CD4-positive, alpha-beta memory T cell (primary cell): ENCODE data around the gene DNM3. TPM values are rescaled to one million over a fixed set of nuclear protein-coding genes. Genes with fewer than 3 reads are reported as not detected.
A peak's percentile ranks its signal among the peaks of the same experiment; 100 is the strongest.

Source experiments
- CTCF ChIA-PET: fragments of 350-600 bp; sonication (Branson Sonifier 250); formaldehyde crosslinking; loops from one replicate; lab custom pipeline; 2021; ENCODE audit warnings: inconsistent platforms; ENCODE audit not compliant: partially characterized antibody; lab: Charles Lee
- POLR2A ChIA-PET: fragments of 350-600 bp; sonication (Branson Sonifier 250); formaldehyde crosslinking; loops from one replicate; lab custom pipeline; 2021; ENCODE audit not compliant: partially characterized antibody; lab: Charles Lee
- DNase-seq, 5 donors: peaks; one replicate each; pipeline versions ENCODE4 v3.0.0 to v3.0.0-alpha.2; 2020 to 2022; ENCODE audit warnings: mixed read lengths in 1 of 5
- H3K27ac ChIP-seq: one replicate; pipeline ENCODE4 v1.7.0; 2013; ENCODE audit warnings: low read depth, low read length
- H3K27me3 ChIP-seq: 2 replicates; pipeline ENCODE4 v1.7.0; 2013; ENCODE audit warnings: mild to moderate bottlenecking, low read length, moderate library complexity; ENCODE audit not compliant: insufficient read depth
- H3K36me3 ChIP-seq: 2 replicates; pipeline ENCODE4 v1.7.0; 2013; ENCODE audit warnings: mild to moderate bottlenecking, low read length, moderate library complexity; ENCODE audit not compliant: insufficient read depth
- H3K4me1 ChIP-seq: 2 replicates; pipeline ENCODE4 v1.7.0; 2013; ENCODE audit warnings: mild to moderate bottlenecking, low read length, moderate library complexity; ENCODE audit not compliant: insufficient read depth
- H3K4me3 ChIP-seq, 2 donors: one replicate each; pipeline ENCODE4 v1.7.0; 2013; ENCODE audit warnings: low read length in 2 of 2, mild to moderate bottlenecking in 1 of 2
- H3K9me3 ChIP-seq, 2 donors: one replicate each; pipeline ENCODE4 v1.7.0; 2013; ENCODE audit warnings: low read length in 2 of 2, control low read depth in 1 of 2; ENCODE audit not compliant: control insufficient read depth in 1 of 2
- H3K27ac Mint-ChIP-seq, 7 donors: one replicate each; pipeline ENCODE4 v1.8.0; 2020 to 2021; ENCODE audit warnings: mixed read lengths in 7 of 7, mild to moderate bottlenecking in 6 of 7, inconsistent platforms in 3 of 7, moderate library complexity in 3 of 7
- H3K27me3 Mint-ChIP-seq, 2 donors: one replicate each; pipeline ENCODE4 v1.8.0; 2020 to 2021; ENCODE audit warnings: mixed read lengths in 2 of 2
- H3K36me3 Mint-ChIP-seq, 2 donors: one replicate each; pipeline ENCODE4 v1.8.0; 2020 to 2021; ENCODE audit warnings: mixed read lengths in 2 of 2, inconsistent platforms in 1 of 2, mild to moderate bottlenecking in 1 of 2
- H3K4me1 Mint-ChIP-seq, 4 donors: one replicate each; pipeline ENCODE4 v1.8.0; 2020 to 2021; ENCODE audit warnings: mixed read lengths in 4 of 4, mild to moderate bottlenecking in 1 of 4
- H3K4me3 Mint-ChIP-seq, 8 donors: one replicate each; pipeline ENCODE4 v1.8.0; 2020 to 2021; ENCODE audit warnings: mixed read lengths in 8 of 8, mild to moderate bottlenecking in 7 of 8, moderate library complexity in 6 of 8, inconsistent platforms in 3 of 8
- H3K9me3 Mint-ChIP-seq, 8 donors: one replicate each; pipeline ENCODE4 v1.8.0; 2020 to 2021; ENCODE audit warnings: mixed read lengths in 8 of 8, mild to moderate bottlenecking in 5 of 8, inconsistent platforms in 3 of 8, moderate library complexity in 1 of 8
- intact Hi-C: fragments of 100-400 bp; cut with micrococcal nuclease; formaldehyde crosslinking; loops from one replicate; pipeline ENCODE4 v1.15.1; 2023
- polyA plus RNA-seq, 2 donors: library from polyadenylated mRNA; unstranded; fragments of 300-500 nt; fragmentation: Illumina TruSeq; gene quantifications; one replicate each; pipeline ENCODE4 v1.2.3, GENCODE V29; 2021
- total RNA-seq, 2 experiments: library from RNA; stranded (reverse); gene quantifications; one replicate each; pipeline ENCODE4 v1.2.3, GENCODE V29; 2021

DNM3 gene
- total and polyA plus RNA-seq, 4 experiments from 2014 or later: 0.37 to 2.7 (median 1.4) TPM

GRCh38 chr1:172165403-172165802 lies 324.1 kb downstream of the DNM3 start:
- no peaks in the 10 kb centered on the region for H3K4me1 Mint-ChIP-seq
- Histone ChIP-seq H3K4me1 (no peaks in the 10 kb centered on the region), H3K9me3 (no peaks in the 10 kb centered on the region), H3K4me3 (no peak overlapping the region), H3K27me3 (no peaks in the 10 kb centered on the region), H3K27ac (no peak overlapping the region), H3K36me3 (no peaks in the 10 kb centered on the region)
- H3K36me3 Mint-ChIP-seq: no peaks in the 10 kb centered on the region
- no peak overlapping the region for H3K27ac Mint-ChIP-seq
- no peak overlapping the region for H3K4me3 Mint-ChIP-seq
- intact Hi-C loops: no loop called here
- no peak for DNase-seq
- peaks cover 0 to 1% of the 10 kb centered on the region in 2 donors for H3K27me3 Mint-ChIP-seq
- CTCF ChIA-PET: no interaction called here
- POLR2A ChIA-PET: no interaction called here
- peaks cover 0 to 2% (median 0%) of the 10 kb centered on the region in 8 donors for H3K9me3 Mint-ChIP-seq

- Mint-ChIP-seq H3K4me3 (no peak overlapping the region), H3K36me3 (no peaks in the 10 kb centered on the region), H3K27me3 (peaks cover 0 to 3% of the 10 kb centered on the region in 2 donors), H3K9me3 (peaks cover 0 to 2% (median 0%) of the 10 kb centered on the region in 8 donors), H3K4me1 (no peaks in the 10 kb centered on the region), H3K27ac (no peak overlapping the region)
- Histone ChIP-seq H3K4me3 (no peak overlapping the region), H3K27ac (no peak overlapping the region), H3K27me3 (no peaks in the 10 kb centered on the region), H3K9me3 (no peaks in the 10 kb centered on the region), H3K4me1 (no peaks in the 10 kb centered on the region), H3K36me3 (no peaks in the 10 kb centered on the region)
- intact Hi-C loops: no loop called here
- no peak for DNase-seq
- ChIA-PET POLR2A (no interaction called here), CTCF (no interaction called here)
Observed at GRCh38 chr1:172167796-172168596, 326.7 kb downstream of the DNM3 start.

GRCh38 chr1:172168597-172168872 lies 327.2 kb downstream of the DNM3 start:
- Histone ChIP-seq H3K36me3 (no peaks in the 10 kb centered on the region), H3K9me3 (no peaks in the 10 kb centered on the region), H3K27ac (no peak overlapping the region), H3K4me1 (no peaks in the 10 kb centered on the region), H3K4me3 (no peak overlapping the region), H3K27me3 (no peaks in the 10 kb centered on the region)
- H3K36me3 Mint-ChIP-seq: no peaks in the 10 kb centered on the region
- H3K4me1 Mint-ChIP-seq: no peaks in the 10 kb centered on the region
- DNase-seq: no peak
- peaks cover 0 to 2% (median 0%) of the 10 kb centered on the region in 8 donors for H3K9me3 Mint-ChIP-seq
- H3K27me3 Mint-ChIP-seq: peaks cover 0 to 2% of the 10 kb centered on the region in 2 donors
- CTCF ChIA-PET: interaction anchor here (1.4 kb wide), 1 partner anchor 19 kb away, joined by 3 read pairs; no protein-coding TSS in a partner anchor
- no peak overlapping the region for H3K27ac Mint-ChIP-seq
- H3K4me3 Mint-ChIP-seq: no peak overlapping the region
- POLR2A ChIA-PET: no interaction called here
- intact Hi-C loops: no loop called here

- DNase-seq: no peak
- Mint-ChIP-seq H3K27ac (no peak overlapping the region), H3K36me3 (no peaks in the 10 kb centered on the region), H3K4me1 (no peaks in the 10 kb centered on the region), H3K9me3 (peaks cover 0 to 2% (median 0%) of the 10 kb centered on the region in 8 donors), H3K27me3 (peaks cover 0 to 1% of the 10 kb centered on the region in 2 donors), H3K4me3 (no peak overlapping the region)
- POLR2A ChIA-PET: no interaction called here
- Histone ChIP-seq H3K4me1 (no peaks in the 10 kb centered on the region), H3K36me3 (no peaks in the 10 kb centered on the region), H3K4me3 (no peak overlapping the region), H3K27me3 (no peaks in the 10 kb centered on the region), H3K27ac (no peak overlapping the region), H3K9me3 (no peaks in the 10 kb centered on the region)
- CTCF ChIA-PET: interaction anchor here (1.4 to 1.7 kb wide), 2 partner anchors 20 to 188 kb away, joined by 3 to 4 read pairs; no protein-coding TSS in a partner anchor
- intact Hi-C loops: no loop called here
Observed at GRCh38 chr1:172169836-172170235, 328.5 kb downstream of the DNM3 start.

- H3K9me3 Mint-ChIP-seq: peaks cover 0 to 2% (median 0%) of the 10 kb centered on the region in 8 donors
- CTCF ChIA-PET: no interaction called here
- H3K36me3 Mint-ChIP-seq: no peaks in the 10 kb centered on the region
- Histone ChIP-seq H3K27me3 (no peaks in the 10 kb centered on the region), H3K36me3 (no peaks in the 10 kb centered on the region), H3K27ac (no peak overlapping the region), H3K4me1 (no peaks in the 10 kb centered on the region), H3K4me3 (no peak overlapping the region), H3K9me3 (no peaks in the 10 kb centered on the region)
- intact Hi-C loops: no loop called here
- POLR2A ChIA-PET: interaction anchor here (0.6 kb wide), 1 partner anchor 9 kb away, joined by 3 read pairs; no protein-coding TSS in a partner anchor
- H3K4me3 Mint-ChIP-seq: no peak overlapping the region
- H3K27ac Mint-ChIP-seq: no peak overlapping the region
- DNase-seq: no peak
- H3K27me3 Mint-ChIP-seq: peaks cover 0 to 1% of the 10 kb centered on the region in 2 donors
- H3K4me1 Mint-ChIP-seq: no peaks in the 10 kb centered on the region
Observed at GRCh38 chr1:172172352-172172831, 331.1 kb downstream of the DNM3 start.

- Histone ChIP-seq H3K4me1 (peaks cover 18% of the 10 kb centered on the region), H3K36me3 (no peaks in the 10 kb centered on the region), H3K27me3 (no peaks in the 10 kb centered on the region), H3K27ac (no peak overlapping the region), H3K9me3 (no peaks in the 10 kb centered on the region), H3K4me3 (no peak overlapping the region)
- H3K27ac Mint-ChIP-seq: peak overlapping the region in 1 of 7 donors; percentile 68
- H3K4me1 Mint-ChIP-seq: peaks cover 13 to 27% (median 19%) of the 10 kb centered on the region in 4 donors
- H3K27me3 Mint-ChIP-seq: peaks cover 0 to 1% of the 10 kb centered on the region in 2 donors
- H3K36me3 Mint-ChIP-seq: no peaks in the 10 kb centered on the region
- no peak overlapping the region for H3K4me3 Mint-ChIP-seq
- DNase-seq: no peak
- ChIA-PET CTCF (no interaction called here), POLR2A (interaction anchor here (1.2 kb wide), 1 partner anchor 21 kb away, joined by 3 read pairs; no protein-coding TSS in a partner anchor)
- no peaks in the 10 kb centered on the region for H3K9me3 Mint-ChIP-seq
- intact Hi-C loops: no loop called here
Observed at GRCh38 chr1:172176206-172176605, 334.9 kb downstream of the DNM3 start.

- H3K27me3 Mint-ChIP-seq: no peaks in the 10 kb centered on the region
- POLR2A ChIA-PET: no interaction called here
- H3K27ac Mint-ChIP-seq: peak overlapping the region in 1 of 7 donors; percentile 43
- no peaks in the 10 kb centered on the region for H3K27me3 ChIP-seq
- DNase-seq: no peak
- no peak overlapping the region for H3K27ac ChIP-seq
- intact Hi-C loops: no loop called here
- H3K36me3 ChIP-seq: no peaks in the 10 kb centered on the region
- no peak overlapping the region for H3K4me3 Mint-ChIP-seq
- no peaks in the 10 kb centered on the region for H3K9me3 ChIP-seq
- peaks cover 33% of the 10 kb centered on the region for H3K4me1 ChIP-seq
- H3K9me3 Mint-ChIP-seq: no peaks in the 10 kb centered on the region
- no peak overlapping the region for H3K4me3 ChIP-seq
- CTCF ChIA-PET: no interaction called here
- H3K36me3 Mint-ChIP-seq: no peaks in the 10 kb centered on the region
- peaks cover 24 to 44% (median 32%) of the 10 kb centered on the region in 4 donors for H3K4me1 Mint-ChIP-seq
Observed at GRCh38 chr1:172177849-172178248, 336.6 kb downstream of the DNM3 start.
